Globus pallidus (tissue), 1 donor: ENCODE measurements around the gene COPE.
"Not testable (repeated sequence)": the region's sequence is repeated elsewhere in the genome, so short reads cannot be mapped to it uniquely, and the experiment has no call there.

ENCODE experiments used
- DNase-seq: peaks from one replicate; pipeline ENCODE4 v3.0.0-alpha.2; 2015; ENCODE audit warnings: low spot score

Gene COPE

DNA sequence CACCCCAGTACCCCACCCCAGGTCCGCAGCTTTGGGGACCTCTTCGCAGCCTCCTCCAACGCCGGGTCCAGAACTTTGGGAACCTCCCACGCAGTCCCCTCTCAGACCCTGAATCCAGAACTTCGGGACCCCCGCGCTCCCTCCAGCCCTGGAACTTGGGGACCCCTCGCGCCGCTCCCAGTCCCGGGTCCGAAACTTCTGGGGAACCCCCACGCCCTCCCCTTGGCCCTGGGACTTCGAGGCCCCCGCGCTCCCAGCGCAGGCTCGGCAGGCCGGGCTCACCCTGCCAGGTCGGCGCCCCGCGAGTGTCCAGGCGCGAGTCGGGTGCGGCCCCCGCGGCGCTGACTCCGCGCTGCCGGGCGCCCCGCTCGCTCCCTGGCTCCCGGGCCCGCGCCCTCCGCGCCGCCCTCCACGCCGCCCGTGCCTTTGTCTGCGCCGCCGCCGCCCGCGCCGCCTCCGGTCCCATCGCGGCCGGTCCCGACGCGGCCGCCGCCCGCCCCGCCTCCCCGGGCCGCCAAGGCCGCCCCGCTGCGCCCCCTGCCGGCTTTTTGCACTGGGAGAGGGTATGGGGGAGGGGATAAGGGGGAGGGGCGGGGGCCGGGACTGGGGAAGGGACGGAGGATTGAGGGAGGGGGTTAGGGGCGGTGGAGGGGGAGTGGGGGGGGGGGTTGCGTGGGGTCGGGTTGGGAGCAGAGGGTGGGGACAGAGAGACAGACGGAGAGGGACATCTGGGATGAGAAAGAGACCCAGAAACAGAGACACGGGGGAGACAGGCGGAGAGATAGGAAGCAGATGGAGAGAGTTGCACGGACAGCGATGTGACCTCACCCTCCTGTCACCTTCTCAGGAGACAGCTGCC, 21.8 kb upstream of the COPE start, which contains the start of gene HOMER3:
Gene HOMER3 (minus strand): TSS at position 449 of the 859 bp plus-strand sequence. CDS start 2,235 bp downstream, outside the sequence.
- DNase-seq = peak; percentile 76

DNA sequence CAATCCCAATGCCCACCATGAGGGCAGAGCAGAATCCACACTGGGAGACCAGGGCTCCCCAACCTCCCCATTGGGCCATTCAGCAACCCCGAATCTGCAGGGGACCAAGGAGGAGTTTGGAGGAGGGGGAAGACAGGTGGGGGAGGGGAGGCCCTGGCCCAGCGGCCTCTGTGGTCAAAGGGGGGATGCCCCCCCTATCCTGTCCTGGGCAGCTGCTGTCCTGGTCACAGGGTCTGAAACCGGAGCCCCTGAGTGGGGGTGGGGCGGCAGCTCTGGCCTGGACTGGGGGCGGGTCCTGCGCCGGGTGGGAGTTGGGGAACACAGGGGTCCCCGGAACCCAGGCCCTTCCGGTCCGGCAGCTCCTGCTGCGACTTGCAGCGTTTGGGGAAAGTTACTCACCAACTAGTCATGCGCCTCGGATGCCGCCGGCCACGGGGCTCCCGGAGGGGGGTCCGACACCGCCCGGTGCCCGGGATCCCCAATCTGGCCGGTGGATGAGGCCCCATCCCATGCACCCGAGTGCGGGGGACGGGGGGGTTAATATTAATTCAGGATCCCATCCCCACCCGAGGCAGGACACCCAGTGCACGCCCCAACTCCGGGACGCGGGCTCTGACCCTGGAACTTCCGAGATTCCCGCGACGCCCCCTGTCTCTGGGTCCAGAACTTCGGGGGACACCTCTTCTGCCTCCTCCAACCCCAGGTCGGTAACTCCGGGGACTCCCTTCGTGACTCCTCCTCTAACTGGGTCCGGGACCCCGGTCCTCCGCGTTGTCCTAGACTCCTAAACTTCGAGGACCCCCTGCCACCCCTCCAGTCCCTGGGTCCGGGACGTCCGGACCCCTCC, 21.0 kb upstream of the COPE start:
- peak; percentile 65 for DNase-seq

DNA sequence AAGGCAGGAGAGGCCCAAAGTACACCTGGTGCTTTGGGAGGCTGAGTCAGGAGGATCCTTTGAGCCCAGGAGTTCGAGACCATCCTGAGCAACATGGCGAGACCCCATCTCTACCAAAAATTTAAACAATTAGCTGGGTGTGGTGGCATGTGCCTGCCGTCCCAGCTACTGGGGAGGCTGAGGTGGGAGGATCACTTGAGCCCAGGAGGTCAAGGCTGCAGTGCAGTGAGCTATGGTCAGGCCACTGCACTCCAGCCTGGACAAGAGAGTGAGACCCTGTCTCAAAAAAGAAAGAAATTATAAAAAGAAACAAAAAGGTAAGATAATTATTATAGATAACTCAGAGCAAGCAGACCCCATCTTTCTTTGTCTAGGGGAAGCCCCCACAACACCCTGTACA, 20.0 kb upstream of the COPE start:
- DNase-seq = no peak

DNA sequence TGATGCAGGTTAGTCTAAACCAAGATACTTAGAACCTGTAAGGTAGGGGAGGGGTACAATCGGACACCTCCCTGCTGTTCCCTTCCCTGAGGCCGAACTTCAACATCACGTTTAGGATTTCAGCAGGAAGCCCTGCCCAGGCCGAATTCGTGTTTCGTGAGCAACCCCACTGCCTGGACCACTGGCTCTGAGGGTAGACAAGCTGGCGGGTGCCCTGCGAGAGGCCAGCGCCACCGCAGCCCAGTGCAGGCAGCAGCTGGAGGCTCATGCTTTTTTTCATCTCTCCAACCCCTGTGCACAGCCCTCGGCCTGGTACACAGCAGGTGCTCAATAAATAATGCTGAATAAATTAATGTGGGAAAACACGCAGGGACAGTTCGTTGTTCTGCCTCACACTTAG, 14.1 kb upstream of the COPE start:
- DNase-seq = no peak

DNA sequence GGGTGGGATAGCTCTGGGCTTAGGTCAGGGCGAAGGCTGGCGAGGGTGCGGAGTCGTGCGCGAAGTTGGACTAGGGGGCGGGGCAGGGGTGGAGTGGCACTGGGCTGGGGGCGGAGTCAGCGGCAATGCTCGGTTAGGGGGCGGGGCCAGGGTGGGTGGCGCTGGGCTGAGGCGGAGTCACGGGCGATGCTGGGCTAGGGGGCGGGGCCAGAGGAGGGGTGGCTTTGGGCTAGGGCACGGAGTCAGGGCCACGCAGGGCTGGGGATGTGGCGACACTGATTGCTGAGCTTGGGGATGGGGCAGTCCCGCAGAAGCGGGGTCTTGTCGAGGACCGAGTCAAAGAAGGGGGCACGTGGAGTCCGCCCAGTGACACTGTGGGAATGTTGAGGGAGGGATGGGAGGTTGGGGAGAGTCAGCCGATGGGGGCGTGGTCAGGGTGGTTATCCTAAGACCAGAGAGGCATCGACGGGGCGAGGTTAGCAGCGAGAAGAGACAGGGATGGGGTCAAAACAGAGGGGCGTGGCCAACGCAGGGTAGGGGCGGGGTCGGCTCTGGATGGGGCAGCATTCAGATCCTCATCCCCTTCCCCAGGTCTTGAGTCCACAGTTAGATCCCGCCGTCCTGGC, 13.1 kb upstream of the COPE start:
- peak; percentile 55 for DNase-seq

DNA sequence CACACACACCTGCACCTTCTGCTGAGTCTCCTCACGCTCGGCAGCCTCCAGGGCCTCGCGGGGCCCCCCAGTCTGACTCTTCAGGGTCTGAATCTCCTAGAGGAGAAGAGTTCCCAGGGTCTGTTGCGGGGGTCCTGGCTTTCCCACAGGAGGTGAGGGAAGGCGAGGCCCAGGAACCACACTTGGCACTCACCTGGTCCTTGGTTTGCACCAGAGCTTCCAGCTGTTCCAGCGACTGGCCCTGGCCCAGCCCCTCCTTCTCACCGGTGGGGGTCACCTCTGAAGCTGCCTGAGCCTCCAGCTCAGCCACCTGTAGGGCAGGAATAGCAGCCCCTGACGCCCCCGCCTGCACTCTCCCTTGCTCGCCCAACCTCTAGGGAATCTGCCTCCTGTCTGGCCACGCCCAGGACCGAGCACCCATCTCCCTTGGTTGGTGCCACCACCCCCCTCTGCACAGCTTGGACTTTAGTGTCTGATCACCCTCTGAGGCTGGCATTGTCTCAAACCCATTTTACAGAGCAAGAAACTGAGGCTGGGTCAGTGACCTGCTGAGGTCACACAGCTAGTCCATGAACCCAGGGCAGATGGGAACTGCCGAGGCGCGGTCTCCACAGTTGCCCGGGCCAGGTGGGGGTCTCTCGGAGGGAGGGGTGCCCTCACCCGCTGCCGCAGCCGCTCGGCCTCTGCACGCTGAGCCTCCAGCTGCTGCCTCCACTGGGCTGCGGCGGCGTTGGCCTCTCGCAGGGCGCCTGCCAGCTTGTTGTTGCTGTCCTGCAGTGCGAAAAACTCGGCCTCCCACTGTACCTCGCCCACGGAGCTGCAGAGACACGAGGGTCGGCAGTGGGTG, 12.4 kb upstream of the COPE start:
- DNase-seq = no peak

DNA sequence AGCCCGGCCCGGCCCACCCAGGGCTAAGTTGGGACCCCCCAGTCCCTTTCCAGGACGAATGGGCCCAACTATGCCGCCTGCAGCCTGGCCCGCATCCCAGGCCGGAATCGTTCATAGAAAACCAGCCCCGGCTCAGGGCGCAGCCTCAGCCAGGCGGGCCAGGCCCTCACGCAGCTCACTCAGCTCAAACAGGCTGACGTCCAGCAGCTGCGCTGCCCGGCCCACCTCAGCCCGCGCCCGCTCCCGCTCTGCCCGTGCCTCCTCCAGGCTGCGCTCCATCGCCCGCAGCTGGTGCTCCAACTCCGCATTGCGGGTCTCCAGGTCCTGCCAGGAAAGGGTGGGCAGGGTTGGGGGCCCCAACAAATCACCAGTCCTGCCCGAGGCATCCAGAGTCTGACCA, 10.1 kb upstream of the COPE start:
- DNase-seq = no peak

DNA sequence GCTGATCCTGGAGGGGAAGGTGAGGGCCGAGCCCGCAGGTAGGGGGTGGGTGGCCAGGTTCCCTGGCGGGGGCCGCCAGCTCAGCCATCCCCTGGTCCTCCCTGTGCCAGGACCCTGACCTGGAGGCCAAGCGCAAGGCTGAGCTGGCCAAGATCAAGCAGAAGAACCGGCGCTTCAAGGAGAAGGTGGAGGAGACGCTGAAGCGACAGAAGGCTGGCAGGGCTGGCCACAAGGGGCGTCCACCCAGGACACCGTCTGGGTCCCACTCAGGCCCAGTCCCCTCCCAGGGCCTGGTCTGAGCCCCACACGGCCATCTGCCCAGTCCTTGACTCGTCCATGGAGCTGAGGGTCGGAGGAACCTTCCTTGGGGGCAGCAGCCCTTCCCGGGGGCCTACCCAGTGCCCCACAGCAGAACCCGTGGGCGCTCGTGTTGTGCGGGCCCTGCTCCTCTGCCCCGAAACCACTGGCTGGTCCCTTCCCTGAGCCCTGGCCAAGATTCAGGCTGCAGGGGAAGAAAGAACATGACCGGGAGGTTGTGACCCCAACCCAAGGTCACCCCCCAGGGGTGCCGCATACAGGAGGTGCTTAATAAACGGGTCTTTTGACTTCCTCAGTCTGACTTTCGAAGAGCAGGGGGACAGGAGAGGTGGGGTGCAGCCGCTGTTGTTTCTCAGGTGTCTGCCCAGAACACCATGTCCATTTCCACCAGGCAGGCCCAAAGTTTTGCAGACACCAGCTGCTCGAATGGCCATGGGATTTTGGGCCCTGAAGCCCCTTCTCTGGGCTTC, 9.0 kb upstream of the COPE start:
- DNase-seq = no peak

DNA sequence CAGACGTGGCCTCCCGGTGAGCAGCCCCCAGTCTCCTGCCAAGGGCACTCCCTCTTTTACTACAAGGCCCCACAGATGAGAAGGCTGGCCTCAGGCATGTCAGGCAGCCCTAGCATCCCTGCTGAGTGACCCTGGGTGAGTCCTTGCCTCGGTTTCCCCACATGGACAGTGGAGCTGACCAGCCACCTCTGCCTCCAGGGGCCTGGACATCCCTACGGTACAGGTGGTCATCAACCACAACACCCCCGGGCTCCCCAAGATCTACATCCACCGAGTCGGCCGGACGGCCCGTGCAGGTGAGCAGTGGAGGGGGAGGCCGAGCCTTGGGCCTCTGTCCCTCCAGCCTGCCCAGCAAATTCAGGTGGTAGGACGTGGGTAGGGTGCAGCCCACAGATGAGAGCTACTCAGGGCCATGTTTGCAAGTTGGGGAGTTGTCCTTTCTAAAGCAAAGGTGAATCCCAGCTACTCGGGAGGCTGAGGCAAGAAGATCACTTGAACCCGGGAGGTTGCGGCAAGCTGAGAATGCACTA, 5.6 kb upstream of the COPE start:
- no peak for DNase-seq

DNA sequence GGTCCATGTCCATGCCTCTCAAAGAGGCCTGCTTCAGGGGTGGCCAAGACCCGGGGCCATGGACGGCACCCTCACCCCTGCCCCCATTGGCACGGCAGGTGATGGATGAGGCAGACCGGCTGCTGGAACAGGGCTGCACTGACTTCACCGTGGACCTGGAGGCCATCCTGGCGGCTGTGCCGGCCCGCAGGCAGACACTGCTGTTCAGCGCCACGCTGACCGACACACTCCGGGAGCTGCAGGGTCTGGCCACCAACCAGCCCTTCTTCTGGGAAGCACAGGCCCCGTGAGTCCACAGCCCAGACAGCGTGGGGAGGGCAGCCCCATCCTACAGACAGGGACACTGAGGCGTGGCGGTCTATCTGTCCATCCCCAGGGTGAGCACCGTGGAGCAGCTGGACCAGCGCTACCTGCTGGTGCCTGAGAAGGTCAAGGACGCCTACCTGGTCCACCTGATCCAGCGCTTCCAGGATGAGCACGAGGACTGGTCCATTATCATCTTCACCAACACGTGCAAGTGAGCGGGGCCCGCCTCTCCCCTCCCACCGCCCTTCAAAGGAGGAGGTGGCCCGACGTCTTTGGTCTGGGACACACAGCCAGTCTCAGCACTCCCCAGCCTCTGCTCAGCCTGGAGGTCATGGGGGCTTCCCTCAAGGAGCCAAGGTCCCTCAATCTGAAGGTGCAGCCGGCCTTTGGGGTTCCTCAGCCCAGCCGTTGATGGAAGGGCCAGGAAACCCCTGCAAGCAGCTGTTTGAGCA, 3.2 kb upstream of the COPE start:
- no peak for DNase-seq

DNA sequence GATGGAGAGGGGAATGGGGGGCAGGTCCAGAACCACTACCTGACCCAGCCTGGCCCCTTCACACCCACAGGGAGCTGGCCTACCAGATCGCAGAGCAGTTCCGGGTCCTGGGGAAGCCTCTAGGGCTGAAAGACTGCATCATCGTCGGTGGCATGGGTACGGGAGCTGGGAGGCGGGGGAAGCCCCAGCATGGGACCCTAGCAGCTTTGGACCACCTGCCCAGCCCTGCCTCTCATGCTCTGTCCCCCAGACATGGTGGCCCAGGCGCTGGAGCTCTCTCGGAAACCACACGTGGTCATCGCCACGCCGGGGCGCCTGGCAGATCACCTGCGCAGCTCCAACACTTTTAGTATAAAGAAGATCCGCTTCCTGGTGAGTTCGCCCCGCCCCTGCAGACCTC, 2.4 kb upstream of the COPE start:
- no peak for DNase-seq

DNA sequence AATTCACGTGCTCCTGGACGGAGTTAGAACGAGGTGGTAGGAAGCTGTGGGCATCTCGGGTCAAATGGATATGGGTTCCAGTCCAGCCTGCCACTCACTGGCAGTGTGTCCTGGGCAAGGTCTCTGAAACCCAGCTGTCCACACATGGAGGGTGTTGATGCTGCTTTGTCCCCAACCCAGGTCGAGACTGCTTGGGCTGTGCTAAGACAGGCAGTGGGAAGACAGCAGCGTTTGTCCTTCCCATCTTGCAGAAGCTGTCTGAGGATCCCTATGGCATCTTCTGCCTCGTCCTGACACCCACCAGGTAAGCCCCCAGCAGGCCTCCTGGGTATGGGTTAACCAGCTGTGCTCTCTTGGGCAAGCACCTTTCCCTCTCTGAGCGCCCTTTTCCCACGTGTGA, 1.2 kb upstream of the COPE start:
- no peak for DNase-seq

DNA sequence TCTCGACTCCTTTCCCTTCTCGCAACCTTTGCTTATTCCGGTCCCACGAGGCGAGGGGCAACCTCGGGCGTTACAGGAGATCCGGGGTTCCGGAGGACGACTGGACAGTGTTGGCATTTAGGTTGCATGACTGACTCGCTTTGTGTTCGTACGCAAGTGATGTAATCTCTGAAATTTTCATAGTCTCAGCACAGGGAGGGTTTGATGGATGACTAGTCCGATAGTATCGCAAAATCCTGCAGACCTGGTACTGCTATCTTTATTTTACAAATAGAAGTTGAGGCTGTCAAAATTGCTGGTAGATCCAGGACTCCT, 670 bp upstream of the COPE start:
- DNase-seq = no peak

DNA sequence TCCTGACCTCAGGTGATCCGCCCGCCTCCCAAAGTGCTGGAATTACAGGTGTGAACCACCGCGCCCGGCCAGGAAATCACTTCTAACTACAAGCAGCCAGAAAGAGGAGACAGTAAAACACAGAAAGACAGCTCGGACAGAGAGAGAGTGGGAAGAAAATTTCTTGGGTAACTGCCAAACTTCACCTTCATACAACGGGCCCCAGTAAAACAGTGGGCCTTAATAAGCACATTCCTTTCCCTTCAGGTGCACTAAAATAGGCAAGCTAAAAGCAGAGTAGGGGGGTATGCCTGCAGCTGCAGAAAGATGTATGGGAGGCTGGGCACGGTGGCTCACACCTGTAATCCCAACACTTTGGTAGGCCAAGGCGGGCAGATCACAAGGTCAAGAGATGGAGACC, 1.6 kb downstream of the COPE start:
- not testable (repeated sequence) for DNase-seq

DNA sequence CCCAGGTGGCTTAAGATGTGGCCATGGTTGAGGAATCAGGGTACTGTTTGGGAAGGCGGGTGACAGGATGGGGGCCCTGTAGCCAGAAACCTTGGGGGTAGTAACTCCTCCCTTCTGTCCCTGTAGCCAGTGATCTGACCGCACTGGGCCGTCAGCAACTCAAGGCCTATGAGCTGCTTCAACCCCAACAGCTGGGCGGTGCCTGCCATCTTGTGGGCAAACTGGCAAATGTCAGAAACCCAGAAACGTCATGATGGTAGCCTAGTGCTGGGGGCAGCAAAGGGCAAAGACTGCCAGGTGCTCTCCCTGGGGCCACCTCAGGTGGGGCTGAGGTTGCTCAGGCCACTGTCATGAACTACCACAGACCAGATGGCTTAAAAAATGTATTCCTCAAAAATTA, 3.5 kb downstream of the COPE start:
- DNase-seq = peak; percentile 84

DNA sequence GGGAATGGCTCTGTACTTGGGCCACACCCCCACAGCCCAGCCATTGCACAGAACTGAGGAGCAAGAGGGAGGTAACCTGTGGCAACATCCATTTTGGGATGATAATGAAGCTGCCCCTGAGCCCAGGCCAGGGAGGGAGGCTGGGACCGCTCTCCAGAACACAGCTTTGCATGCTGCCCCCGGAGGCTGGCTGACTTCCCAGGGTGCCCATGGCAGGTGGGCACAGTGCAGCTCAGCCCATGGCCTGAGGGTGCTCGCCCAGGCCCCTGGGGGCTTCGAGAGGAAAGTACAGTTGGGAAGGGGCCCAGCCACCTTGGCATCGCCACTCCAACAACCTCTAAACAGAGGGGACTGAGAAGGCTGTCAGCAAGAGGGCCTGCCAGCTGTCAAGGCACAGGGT, 5.7 kb downstream of the COPE start:
- no peak for DNase-seq

DNA sequence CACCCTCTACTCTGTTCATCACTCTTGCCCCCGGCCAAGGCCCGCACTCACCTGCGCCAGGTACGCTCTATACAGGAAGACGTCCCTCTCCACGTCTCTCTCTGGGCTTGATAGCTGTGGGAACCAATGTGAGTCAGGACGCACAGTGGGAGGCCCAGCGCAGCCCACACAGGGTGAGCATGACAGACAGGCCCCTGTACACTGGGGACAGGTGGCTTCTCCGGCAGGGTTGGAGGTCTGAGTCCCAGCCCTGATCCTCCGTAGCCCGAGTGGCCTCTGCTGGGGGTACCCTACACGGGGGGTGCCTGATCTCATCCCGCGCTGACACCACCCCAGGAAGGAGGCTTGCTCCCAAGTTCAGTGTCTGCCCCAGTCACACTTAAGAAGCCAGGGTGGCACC, 6.3 kb downstream of the COPE start:
- DNase-seq = no peak

DNA sequence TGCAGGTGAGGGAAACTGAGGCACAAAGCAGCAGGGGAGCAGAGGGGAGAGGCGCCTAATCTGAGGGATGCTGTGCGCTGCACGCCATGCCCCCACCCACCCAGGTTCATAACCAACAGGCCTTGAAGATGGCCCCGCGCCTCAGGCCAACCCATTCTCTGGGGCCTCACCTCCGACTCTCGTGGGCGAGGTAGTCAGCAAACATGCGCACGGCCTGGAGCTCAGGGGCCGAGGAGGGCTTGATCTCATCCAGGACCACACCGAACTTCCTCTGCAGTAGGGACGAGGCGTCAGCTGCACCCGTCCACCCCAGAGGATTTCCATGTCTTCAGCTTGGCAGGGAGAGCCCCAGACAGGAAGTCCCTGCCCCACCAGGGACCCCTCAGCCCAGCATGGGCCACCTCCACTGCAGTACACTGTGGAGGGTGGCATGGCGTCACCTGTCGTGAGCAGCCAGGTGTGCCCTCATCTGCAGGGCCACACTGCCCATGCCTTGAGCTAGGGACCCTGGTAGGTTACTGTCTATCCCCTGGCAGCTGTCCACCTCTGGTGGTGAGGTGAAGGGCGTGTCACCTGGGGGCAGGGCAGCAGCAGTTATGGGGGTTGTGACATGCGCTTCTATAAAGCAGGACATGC, 8.3 kb downstream of the COPE start:
- no peak for DNase-seq

DNA sequence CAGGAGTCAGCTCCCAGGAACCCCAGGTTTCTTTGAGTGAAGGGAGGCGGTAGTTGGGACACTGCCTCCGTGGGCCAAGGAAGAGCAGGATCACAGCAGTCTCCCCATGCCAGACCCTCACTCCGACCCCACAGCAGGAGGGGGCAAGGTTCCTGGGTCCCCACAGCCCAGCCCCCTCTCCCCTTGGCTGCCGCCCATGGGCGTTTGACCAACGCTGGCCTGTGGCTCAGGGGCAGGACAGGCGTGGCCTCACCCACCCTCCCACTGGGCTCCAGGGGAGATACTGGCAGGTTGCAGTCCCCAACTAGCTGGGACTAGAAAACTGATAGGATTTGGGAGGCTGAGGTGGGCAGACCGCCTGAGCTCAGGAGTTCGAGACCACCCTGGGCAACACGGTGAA, 9.2 kb downstream of the COPE start:
- DNase-seq = no peak
